CD4-positive, CD25-positive, alpha-beta regulatory T cell (primary cell): ENCODE data around the gene KIF16B. TPM values are rescaled to one million over a fixed set of nuclear protein-coding genes. Genes with fewer than 3 reads are reported as not detected.

Experiments used
- ATAC-seq, 2 donors: fragments of 150-1000 bp; cut with Tn5 transposase; one replicate each; pipeline ENCODE4 v1.10.0; 2021; ENCODE audit warnings: low read depth in 2 of 2, moderate number of reproducible peaks in 2 of 2, moderate library complexity in 1 of 2
- DNase-seq, 3 donors: peaks; one replicate each; pipeline versions ENCODE4 v3.0.0 to v3.0.0-alpha.2; 2012 to 2022; ENCODE audit warnings: mixed read lengths in 1 of 3
- H3K27ac ChIP-seq: one replicate; pipeline ENCODE4 v1.7.0; 2013; ENCODE audit warnings: mild to moderate bottlenecking, low read length; ENCODE audit not compliant: insufficient read depth, poor library complexity, severe bottlenecking
- H3K27me3 ChIP-seq: one replicate; pipeline ENCODE4 v1.7.0; 2013; ENCODE audit warnings: low read length; ENCODE audit not compliant: control insufficient read depth, insufficient read depth
- H3K36me3 ChIP-seq: one replicate; pipeline ENCODE4 v1.7.0; 2013; ENCODE audit warnings: mild to moderate bottlenecking, low read length, moderate library complexity; ENCODE audit not compliant: control insufficient read depth, insufficient read depth
- H3K4me1 ChIP-seq: 2 replicates; pipeline ENCODE4 v1.7.0; 2013; ENCODE audit warnings: mild to moderate bottlenecking, low read length; ENCODE audit not compliant: insufficient read depth, control insufficient read depth, poor library complexity, severe bottlenecking
- H3K4me3 ChIP-seq: one replicate; pipeline ENCODE4 v1.7.0; 2013; ENCODE audit warnings: low read depth, mild to moderate bottlenecking, low read length, moderate library complexity
- H3K9me3 ChIP-seq, 2 experiments: 1 replicate in 1 of 2; 2 replicates in 1 of 2; pipeline ENCODE4 v1.7.0; 2013; ENCODE audit warnings: low read length in 2 of 2, mild to moderate bottlenecking in 1 of 2, moderate library complexity in 1 of 2; ENCODE audit not compliant: control insufficient read depth in 2 of 2
- H3K27ac Mint-ChIP-seq, 3 donors: one replicate each; pipeline ENCODE4 v1.8.0; 2020 to 2022; ENCODE audit warnings: mild to moderate bottlenecking in 3 of 3, mixed read lengths in 3 of 3, moderate library complexity in 2 of 3
- H3K27me3 Mint-ChIP-seq: one replicate; pipeline ENCODE4 v1.8.0; 2022; ENCODE audit warnings: mild to moderate bottlenecking, mixed read lengths
- H3K36me3 Mint-ChIP-seq: one replicate; pipeline ENCODE4 v1.8.0; 2020; ENCODE audit warnings: mixed read lengths
- H3K4me1 Mint-ChIP-seq, 4 donors: one replicate each; pipeline ENCODE4 v1.8.0; 2020 to 2022; ENCODE audit warnings: mixed read lengths in 4 of 4, mild to moderate bottlenecking in 1 of 4
- H3K4me3 Mint-ChIP-seq, 4 donors: one replicate each; pipeline ENCODE4 v1.8.0; 2020 to 2022; ENCODE audit warnings: mild to moderate bottlenecking in 4 of 4, mixed read lengths in 4 of 4, moderate library complexity in 3 of 4
- H3K9me3 Mint-ChIP-seq, 7 donors: one replicate each; pipeline ENCODE4 v1.8.0; 2020 to 2022; ENCODE audit warnings: mixed read lengths in 7 of 7, mild to moderate bottlenecking in 3 of 7, moderate library complexity in 2 of 7
- polyA plus RNA-seq, 4 donors: library from polyadenylated mRNA; unstranded; fragments of 300-500 nt; fragmentation: Illumina TruSeq; gene quantifications; one replicate each; pipeline ENCODE4 v1.2.3, GENCODE V29; 2021
- total RNA-seq: library from RNA; stranded (reverse); gene quantifications from one replicate; pipeline ENCODE4 v1.2.3, GENCODE V29; 2022

Gene KIF16B
- total and polyA plus RNA-seq, 5 donors from 2014 or later, result 3.1 to 5.2 (median 4.8) TPM

GRCh38 chr20:16395366-16395765 lies 177.9 kb downstream of the KIF16B start:
- Mint-ChIP-seq H3K4me3 (no peak overlapping the region), H3K27ac (no peak overlapping the region), H3K27me3 (no peaks in the 10 kb centered on the region), H3K36me3 (peaks cover 60% of the 10 kb centered on the region), H3K4me1 (peaks cover 0 to 3% (median 0%) of the 10 kb centered on the region in 4 donors), H3K9me3 (peaks cover 0 to 4% (median 0%) of the 10 kb centered on the region in 7 donors)
- Histone ChIP-seq H3K36me3 (no peaks in the 10 kb centered on the region), H3K4me1 (no peaks in the 10 kb centered on the region), H3K27ac (no peak overlapping the region), H3K4me3 (no peak overlapping the region), H3K27me3 (no peaks in the 10 kb centered on the region), H3K9me3 (no peaks in the 10 kb centered on the region)
- DNase-seq, result no peak
- ATAC-seq, result no peak

- DNase-seq, result no peak
- H3K4me1 ChIP-seq, result no peaks in the 10 kb centered on the region
- no peaks in the 10 kb centered on the region for H3K9me3 ChIP-seq
- H3K36me3 ChIP-seq, result no peaks in the 10 kb centered on the region
- H3K4me3 ChIP-seq, result no peak overlapping the region
- Mint-ChIP-seq H3K4me3 (no peak overlapping the region), H3K9me3 (peaks cover 0 to 4% (median 0%) of the 10 kb centered on the region in 7 donors), H3K36me3 (peaks cover 58% of the 10 kb centered on the region), H3K27ac (no peak overlapping the region), H3K27me3 (no peaks in the 10 kb centered on the region), H3K4me1 (peaks cover 0 to 3% (median 0%) of the 10 kb centered on the region in 4 donors)
- no peak overlapping the region for H3K27ac ChIP-seq
- ATAC-seq, result no peak
- H3K27me3 ChIP-seq, result no peaks in the 10 kb centered on the region
Measured at GRCh38 chr20:16394784-16395183, 178.5 kb downstream of the KIF16B start.

- Mint-ChIP-seq H3K36me3 (peaks cover 52% of the 10 kb centered on the region), H3K9me3 (peaks cover 0 to 4% (median 0%) of the 10 kb centered on the region in 7 donors), H3K27ac (no peak overlapping the region), H3K27me3 (no peaks in the 10 kb centered on the region), H3K4me3 (no peak overlapping the region), H3K4me1 (peaks cover 0 to 3% (median 0%) of the 10 kb centered on the region in 4 donors)
- Histone ChIP-seq H3K9me3 (no peaks in the 10 kb centered on the region), H3K4me1 (no peaks in the 10 kb centered on the region), H3K36me3 (no peaks in the 10 kb centered on the region), H3K27ac (no peak overlapping the region), H3K4me3 (no peak overlapping the region), H3K27me3 (no peaks in the 10 kb centered on the region)
- no peak for DNase-seq
- ATAC-seq, result no peak
Measured at GRCh38 chr20:16393836-16394235, 179.4 kb downstream of the KIF16B start.

- Mint-ChIP-seq H3K27ac (no peak overlapping the region), H3K27me3 (no peaks in the 10 kb centered on the region), H3K4me1 (peaks cover 0 to 3% (median 0%) of the 10 kb centered on the region in 4 donors), H3K9me3 (peaks cover 0 to 7% (median 0%) of the 10 kb centered on the region in 7 donors), H3K36me3 (peaks cover 50% of the 10 kb centered on the region), H3K4me3 (no peak overlapping the region)
- H3K27me3 ChIP-seq, result no peaks in the 10 kb centered on the region
- no peaks in the 10 kb centered on the region for H3K4me1 ChIP-seq
- no peaks in the 10 kb centered on the region for H3K9me3 ChIP-seq
- H3K36me3 ChIP-seq, result no peaks in the 10 kb centered on the region
- no peak overlapping the region for H3K4me3 ChIP-seq
- ATAC-seq (no peak), DNase-seq (no peak)
- H3K27ac ChIP-seq, result no peak overlapping the region
Measured at GRCh38 chr20:16393297-16393696, 180.0 kb downstream of the KIF16B start.

GRCh38 chr20:16392346-16392745 lies 180.9 kb downstream of the KIF16B start:
- H3K27ac Mint-ChIP-seq, result no peak overlapping the region
- H3K9me3 Mint-ChIP-seq, result peaks cover 0 to 5% (median 0%) of the 10 kb centered on the region in 7 donors
- Histone ChIP-seq H3K36me3 (no peaks in the 10 kb centered on the region), H3K27ac (no peak overlapping the region), H3K4me3 (no peak overlapping the region), H3K4me1 (no peaks in the 10 kb centered on the region), H3K27me3 (no peaks in the 10 kb centered on the region), H3K9me3 (no peaks in the 10 kb centered on the region)
- peaks cover 43% of the 10 kb centered on the region for H3K36me3 Mint-ChIP-seq
- ATAC-seq (no peak), DNase-seq (no peak)
- H3K4me3 Mint-ChIP-seq, result no peak overlapping the region
- H3K27me3 Mint-ChIP-seq, result no peaks in the 10 kb centered on the region
- H3K4me1 Mint-ChIP-seq, result peaks cover 0 to 3% (median 0%) of the 10 kb centered on the region in 4 donors

GRCh38 chr20:16390991-16391390 lies 182.3 kb downstream of the KIF16B start:
- peaks cover 0 to 5% (median 0%) of the 10 kb centered on the region in 7 donors for H3K9me3 Mint-ChIP-seq
- DNase-seq (no peak), ATAC-seq (peak in 1 of 2 donors; percentile 42)
- Histone ChIP-seq H3K27me3 (no peaks in the 10 kb centered on the region), H3K27ac (no peak overlapping the region), H3K9me3 (no peaks in the 10 kb centered on the region), H3K4me3 (no peak overlapping the region), H3K4me1 (no peaks in the 10 kb centered on the region), H3K36me3 (no peaks in the 10 kb centered on the region)
- H3K4me1 Mint-ChIP-seq, result peaks cover 0 to 3% (median 0%) of the 10 kb centered on the region in 4 donors
- no peak overlapping the region for H3K4me3 Mint-ChIP-seq
- H3K36me3 Mint-ChIP-seq, result peaks cover 42% of the 10 kb centered on the region
- no peaks in the 10 kb centered on the region for H3K27me3 Mint-ChIP-seq
- no peak overlapping the region for H3K27ac Mint-ChIP-seq

- no peaks in the 10 kb centered on the region for H3K4me1 ChIP-seq
- Mint-ChIP-seq H3K9me3 (peaks cover 0 to 9% (median 0%) of the 10 kb centered on the region in 7 donors), H3K27ac (no peak overlapping the region), H3K4me3 (no peak overlapping the region), H3K27me3 (no peaks in the 10 kb centered on the region), H3K36me3 (peaks cover 42% of the 10 kb centered on the region), H3K4me1 (peaks cover 0 to 3% (median 0%) of the 10 kb centered on the region in 4 donors)
- no peaks in the 10 kb centered on the region for H3K27me3 ChIP-seq
- H3K27ac ChIP-seq, result no peak overlapping the region
- no peaks in the 10 kb centered on the region for H3K36me3 ChIP-seq
- DNase-seq (no peak), ATAC-seq (no peak)
- no peak overlapping the region for H3K4me3 ChIP-seq
- H3K9me3 ChIP-seq, result no peaks in the 10 kb centered on the region
Measured at GRCh38 chr20:16388731-16389130, 184.5 kb downstream of the KIF16B start.

GRCh38 chr20:16387666-16388065 lies 185.6 kb downstream of the KIF16B start:
- H3K36me3 Mint-ChIP-seq, result peaks cover 36% of the 10 kb centered on the region
- no peak for ATAC-seq

More at GRCh38 chr20:16387666-16388065, 185.6 kb downstream of the KIF16B start:
- no peak for DNase-seq
- peaks cover 0 to 9% (median 0%) of the 10 kb centered on the region in 7 donors for H3K9me3 Mint-ChIP-seq
- no peaks in the 10 kb centered on the region for H3K27me3 Mint-ChIP-seq
- Histone ChIP-seq H3K4me1 (no peaks in the 10 kb centered on the region), H3K9me3 (no peaks in the 10 kb centered on the region), H3K36me3 (no peaks in the 10 kb centered on the region), H3K27me3 (no peaks in the 10 kb centered on the region), H3K4me3 (no peak overlapping the region), H3K27ac (no peak overlapping the region)
- peaks cover 0 to 3% (median 0%) of the 10 kb centered on the region in 4 donors for H3K4me1 Mint-ChIP-seq
- no peak overlapping the region for H3K4me3 Mint-ChIP-seq
- no peak overlapping the region for H3K27ac Mint-ChIP-seq
